ENCODE measurements around the gene DLGAP1.

DNA sequence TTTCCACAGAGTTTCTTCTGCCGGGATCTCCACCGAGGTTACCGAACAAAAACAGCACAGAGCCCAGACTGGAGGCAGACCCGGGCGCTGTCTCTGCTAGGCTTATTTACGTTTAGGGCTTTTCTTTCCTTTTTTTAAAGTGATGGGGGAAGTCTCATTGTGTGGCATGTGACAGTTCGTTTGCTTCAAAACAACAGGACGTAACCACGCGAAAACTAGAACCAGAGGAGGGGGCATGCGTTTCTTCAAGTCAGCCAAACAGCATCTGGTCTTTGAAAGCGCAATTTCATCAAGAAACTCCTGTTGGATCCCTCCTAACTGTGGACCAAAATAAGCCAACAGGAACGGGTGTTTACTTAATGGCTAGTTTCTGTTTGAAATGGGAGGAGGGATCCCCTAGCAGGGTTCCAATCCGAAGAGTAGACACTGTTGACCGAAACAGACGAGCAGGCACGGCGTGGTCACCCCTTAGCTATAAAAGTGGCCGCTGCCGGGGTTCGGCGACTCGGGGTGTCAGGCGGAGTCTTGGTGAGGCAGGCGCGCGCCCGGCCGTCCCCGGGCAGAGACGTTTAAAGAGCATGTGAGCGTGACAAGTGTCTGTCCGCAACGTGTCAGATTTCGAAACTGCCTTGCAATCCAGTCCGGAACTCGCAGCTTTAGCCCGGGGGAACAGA lies 1006.1 kb downstream of the DLGAP1 start:
- TF ChIP-seq, protein P1, sequence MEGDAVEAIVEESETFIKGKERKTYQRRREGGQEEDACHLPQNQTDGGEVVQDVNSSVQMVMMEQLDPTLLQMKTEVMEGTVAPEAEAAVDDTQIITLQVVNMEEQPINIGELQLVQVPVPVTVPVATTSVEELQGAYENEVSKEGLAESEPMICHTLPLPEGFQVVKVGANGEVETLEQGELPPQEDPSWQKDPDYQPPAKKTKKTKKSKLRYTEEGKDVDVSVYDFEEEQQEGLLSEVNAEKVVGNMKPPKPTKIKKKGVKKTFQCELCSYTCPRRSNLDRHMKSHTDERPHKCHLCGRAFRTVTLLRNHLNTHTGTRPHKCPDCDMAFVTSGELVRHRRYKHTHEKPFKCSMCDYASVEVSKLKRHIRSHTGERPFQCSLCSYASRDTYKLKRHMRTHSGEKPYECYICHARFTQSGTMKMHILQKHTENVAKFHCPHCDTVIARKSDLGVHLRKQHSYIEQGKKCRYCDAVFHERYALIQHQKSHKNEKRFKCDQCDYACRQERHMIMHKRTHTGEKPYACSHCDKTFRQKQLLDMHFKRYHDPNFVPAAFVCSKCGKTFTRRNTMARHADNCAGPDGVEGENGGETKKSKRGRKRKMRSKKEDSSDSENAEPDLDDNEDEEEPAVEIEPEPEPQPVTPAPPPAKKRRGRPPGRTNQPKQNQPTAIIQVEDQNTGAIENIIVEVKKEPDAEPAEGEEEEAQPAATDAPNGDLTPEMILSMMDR (IDR thresholded peaks at IDR 0.05; ENCODE audit: insufficient read depth, low read length, poor library complexity, severe bottlenecking), result no peak
- no peak for TF ChIP-seq EZH2phosphoT487 (conservative IDR thresholded peaks at IDR 0.05; ENCODE audit: low read length)
